Measurements from ENCODE around the gene PARD3.
"Not testable (repeated sequence)": the region's sequence is repeated elsewhere in the genome, so short reads cannot be mapped to it uniquely, and the experiment has no call there.

DNA sequence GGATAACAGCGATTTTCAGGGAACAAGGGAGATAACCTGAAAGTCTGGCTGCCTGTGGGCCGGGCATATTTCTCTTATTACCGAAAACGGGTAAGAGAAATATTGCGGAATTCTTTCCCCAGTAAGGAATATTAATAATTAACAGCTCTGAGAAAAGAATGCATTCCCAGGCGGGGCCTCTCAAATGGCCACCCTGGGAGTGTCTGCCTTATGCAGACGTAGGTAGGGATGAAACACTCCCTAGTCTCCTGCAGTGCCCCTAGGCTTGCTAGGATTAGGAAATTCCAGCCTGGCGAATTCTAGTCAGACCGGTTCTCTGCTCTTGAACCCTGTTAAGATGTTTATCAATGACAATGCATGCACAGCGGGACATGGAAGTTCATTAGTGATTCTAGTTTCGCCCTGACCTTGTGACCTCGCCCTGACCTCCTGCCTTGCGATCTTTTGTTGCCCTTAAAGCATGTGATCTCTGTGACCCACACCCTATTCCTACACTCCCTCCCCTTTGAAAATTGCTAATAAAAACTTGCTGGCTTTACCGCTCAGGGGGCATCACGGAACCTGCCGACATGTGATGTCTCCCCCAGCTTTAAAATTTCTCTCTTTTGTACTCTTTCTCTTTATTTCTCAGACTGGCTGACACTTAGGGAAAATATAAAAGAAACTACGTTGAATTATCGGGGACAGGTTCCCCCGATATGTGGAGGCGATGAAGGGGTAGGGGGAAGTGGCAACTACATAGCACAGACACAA, 387.8 kb downstream of the PARD3 start:
- not testable (repeated sequence) for TF ChIP-seq YY1 (IDR thresholded peaks at IDR 0.05; ENCODE audit: low read depth, low read length); CTCF (IDR thresholded peaks at IDR 0.05 in 2 of 3, conservative IDR thresholded peaks at IDR 0.05 in 1 of 3; ENCODE audit: control insufficient read depth in 2 of 3, extremely low read depth in 1 of 3, insufficient read depth in 1 of 3, low read depth in 3 of 3, low read length in 3 of 3); POLR2AphosphoS5 (IDR thresholded peaks at IDR 0.05; ENCODE audit: low read length); CREB1 (IDR thresholded peaks at IDR 0.05; ENCODE audit: low read depth); SREBF1 (IDR thresholded peaks at IDR 0.05; ENCODE audit: low read length); RFX5 (IDR thresholded peaks at IDR 0.05; ENCODE audit: low read depth, low read length); SMAD1 (IDR thresholded peaks at IDR 0.05; ENCODE audit: low read depth, partially characterized antibody); ELK1 (IDR thresholded peaks at IDR 0.05; ENCODE audit: low read depth, low read length); POLR2A (IDR thresholded peaks at IDR 0.05; ENCODE audit: low read depth, low read length); FOXM1 (IDR thresholded peaks at IDR 0.05; ENCODE audit: low read depth, low read length)
- TF ChIP-seq, protein P1, sequence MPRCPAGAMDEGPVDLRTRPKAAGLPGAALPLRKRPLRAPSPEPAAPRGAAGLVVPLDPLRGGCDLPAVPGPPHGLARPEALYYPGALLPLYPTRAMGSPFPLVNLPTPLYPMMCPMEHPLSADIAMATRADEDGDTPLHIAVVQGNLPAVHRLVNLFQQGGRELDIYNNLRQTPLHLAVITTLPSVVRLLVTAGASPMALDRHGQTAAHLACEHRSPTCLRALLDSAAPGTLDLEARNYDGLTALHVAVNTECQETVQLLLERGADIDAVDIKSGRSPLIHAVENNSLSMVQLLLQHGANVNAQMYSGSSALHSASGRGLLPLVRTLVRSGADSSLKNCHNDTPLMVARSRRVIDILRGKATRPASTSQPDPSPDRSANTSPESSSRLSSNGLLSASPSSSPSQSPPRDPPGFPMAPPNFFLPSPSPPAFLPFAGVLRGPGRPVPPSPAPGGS (IDR thresholded peaks at IDR 0.05; ENCODE audit: borderline replicate concordance, insufficient read depth, low read depth, low read length, poor library complexity, severe bottlenecking): not testable (repeated sequence)
- TF ChIP-seq, protein P2, sequence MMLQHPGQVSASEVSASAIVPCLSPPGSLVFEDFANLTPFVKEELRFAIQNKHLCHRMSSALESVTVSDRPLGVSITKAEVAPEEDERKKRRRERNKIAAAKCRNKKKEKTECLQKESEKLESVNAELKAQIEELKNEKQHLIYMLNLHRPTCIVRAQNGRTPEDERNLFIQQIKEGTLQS (IDR thresholded peaks at IDR 0.05; ENCODE audit: borderline replicate concordance, extremely low read depth, low read depth, low read length): not testable (repeated sequence)
- TF ChIP-seq, protein P3, sequence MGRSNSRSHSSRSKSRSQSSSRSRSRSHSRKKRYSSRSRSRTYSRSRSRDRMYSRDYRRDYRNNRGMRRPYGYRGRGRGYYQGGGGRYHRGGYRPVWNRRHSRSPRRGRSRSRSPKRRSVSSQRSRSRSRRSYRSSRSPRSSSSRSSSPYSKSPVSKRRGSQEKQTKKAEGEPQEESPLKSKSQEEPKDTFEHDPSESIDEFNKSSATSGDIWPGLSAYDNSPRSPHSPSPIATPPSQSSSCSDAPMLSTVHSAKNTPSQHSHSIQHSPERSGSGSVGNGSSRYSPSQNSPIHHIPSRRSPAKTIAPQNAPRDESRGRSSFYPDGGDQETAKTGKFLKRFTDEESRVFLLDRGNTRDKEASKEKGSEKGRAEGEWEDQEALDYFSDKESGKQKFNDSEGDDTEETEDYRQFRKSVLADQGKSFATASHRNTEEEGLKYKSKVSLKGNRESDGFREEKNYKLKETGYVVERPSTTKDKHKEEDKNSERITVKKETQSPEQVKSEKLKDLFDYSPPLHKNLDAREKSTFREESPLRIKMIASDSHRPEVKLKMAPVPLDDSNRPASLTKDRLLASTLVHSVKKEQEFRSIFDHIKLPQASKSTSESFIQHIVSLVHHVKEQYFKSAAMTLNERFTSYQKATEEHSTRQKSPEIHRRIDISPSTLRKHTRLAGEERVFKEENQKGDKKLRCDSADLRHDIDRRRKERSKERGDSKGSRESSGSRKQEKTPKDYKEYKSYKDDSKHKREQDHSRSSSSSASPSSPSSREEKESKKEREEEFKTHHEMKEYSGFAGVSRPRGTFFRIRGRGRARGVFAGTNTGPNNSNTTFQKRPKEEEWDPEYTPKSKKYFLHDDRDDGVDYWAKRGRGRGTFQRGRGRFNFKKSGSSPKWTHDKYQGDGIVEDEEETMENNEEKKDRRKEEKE (IDR thresholded peaks at IDR 0.05): not testable (repeated sequence)

Measured in GM12878 (cell line).